K562 (cell line): ENCODE measurements around the gene FASTK. TPM values are rescaled to one million over a fixed set of nuclear protein-coding genes. Genes with fewer than 3 reads are reported as not detected.

Experiments
- ATAC-seq: fragments of 200-7000 bp; cut with Tn5 transposase; 3 replicates; pipeline ENCODE4 v1.9.1; 2020; ENCODE audit warnings: moderate library complexity
- BruUV-seq: library from RNA; stranded (reverse); fragments of 400-500 nt; replicated peaks from 2 replicates; lab custom pipeline; 2021; lab: Mats Ljungman, UMichigan
- CTCF ChIA-PET: fragments of 300-600 bp; formaldehyde crosslinking; extraction: SDS; loops from one replicate; lab custom pipeline; 2021; ENCODE audit warnings: low intra/inter-chr PET ratio; lab: Yijun Ruan, JAX
- POLR2A ChIA-PET: fragments of 300-600, 350-650 bp; sonication (Branson Sonifier 250); formaldehyde crosslinking; extraction: SDS; loops from one replicate; lab custom pipeline; 2021; ENCODE audit warnings: antibody characterized with exemption, inconsistent platforms; lab: Yijun Ruan, JAX
- DNase-seq, 4 experiments: peaks; one replicate each; pipeline versions ENCODE4 v3.0.0 to v3.0.0-alpha.2; 2011 to 2018; ENCODE audit warnings: low spot score in 3 of 4, mixed read lengths in 3 of 4; ENCODE audit errors: extremely low read depth in 1 of 4
- FAIRE-seq: peaks from 2 replicates; lab custom pipeline; 2011; peaks lifted over from hg19 to GRCh38; lab: Jason Lieb, UNC
- H2AFZ ChIP-seq: 2 replicates; pipeline ENCODE4 v1.6.0; 2011; ENCODE audit warnings: low read depth, low read length, control low read depth, inconsistent platforms
- H3K27ac ChIP-seq: fragments of 200-600 bp; 3 replicates; pipeline ENCODE4 v1.8.0; 2011; ENCODE audit warnings: low read depth, mild to moderate bottlenecking, control low read depth, inconsistent platforms, low read length, moderate library complexity, mixed read lengths; ENCODE audit errors: extremely low read depth
- H3K27me3 ChIP-seq, 2 experiments: fragments of 300-600 bp in 1 of 2; 2 replicates in 1 of 2; 3 replicates in 1 of 2; pipeline versions ENCODE4 v1.6.0 to v1.8.0; 2011; ENCODE audit warnings: inconsistent platforms in 2 of 2, low read length in 2 of 2, mild to moderate bottlenecking in 1 of 2, mixed read lengths in 1 of 2, moderate library complexity in 1 of 2; ENCODE audit not compliant: control insufficient read depth in 2 of 2, insufficient read depth in 2 of 2
- H3K36me3 ChIP-seq: fragments of 300-600 bp; 3 replicates; pipeline ENCODE4 v1.8.0; 2011; ENCODE audit warnings: mild to moderate bottlenecking, low read length, inconsistent platforms; ENCODE audit not compliant: control insufficient read depth, insufficient read depth
- H3K4me1 ChIP-seq, 2 experiments: fragments of 200-600 bp in 1 of 2; replicated peaks in 1 of 2; 2 replicates in 1 of 2; 3 replicates in 1 of 2; pipeline versions ENCODE4 v1.5.1 to v1.8.0; 2011; ENCODE audit warnings: inconsistent platforms in 2 of 2, low read length in 2 of 2, mild to moderate bottlenecking in 1 of 2, mixed read lengths in 1 of 2, moderate library complexity in 1 of 2; ENCODE audit not compliant: control insufficient read depth in 2 of 2, insufficient read depth in 2 of 2
- H3K4me2 ChIP-seq: 2 replicates; pipeline ENCODE4 v1.6.1; 2011; ENCODE audit warnings: low read length, control low read depth, inconsistent platforms, mixed read lengths; ENCODE audit not compliant: insufficient read depth
- H3K4me3 ChIP-seq: fragments of 200-600 bp; sonication (generic), shearing (Covaris generic); 2 replicates; pipeline ENCODE4 v1.5.1; 2016; ENCODE audit warnings: control low read depth, inconsistent platforms
- H3K79me2 ChIP-seq: fragments of 200-600 bp; 3 replicates; pipeline ENCODE4 v1.8.0; 2011; ENCODE audit warnings: low read length, inconsistent platforms; ENCODE audit not compliant: control insufficient read depth, insufficient read depth
- H3K9ac ChIP-seq, 2 experiments: 2 replicates each; pipeline versions ENCODE4 v1.6.0 to v1.6.1; 2011; ENCODE audit warnings: low read depth in 2 of 2, low read length in 2 of 2, control low read depth in 1 of 2, inconsistent platforms in 1 of 2, mild to moderate bottlenecking in 1 of 2, mixed read lengths in 1 of 2; ENCODE audit not compliant: insufficient read depth in 1 of 2
- H3K9me1 ChIP-seq: one replicate; pipeline ENCODE4 v1.6.0; 2011; ENCODE audit warnings: inconsistent platforms, mild to moderate bottlenecking, low read length, moderate library complexity; ENCODE audit not compliant: control insufficient read depth, insufficient read depth
- H3K9me3 ChIP-seq: replicated peaks from 2 replicates; pipeline ENCODE4 v1.5.1; 2011; ENCODE audit warnings: low read depth, low read length, inconsistent platforms; ENCODE audit not compliant: control insufficient read depth, insufficient read depth
- H4K20me1 ChIP-seq: replicated peaks from 2 replicates; pipeline ENCODE4 v1.6.1; 2011; ENCODE audit warnings: low read length, inconsistent platforms, mixed read lengths; ENCODE audit not compliant: control insufficient read depth, insufficient read depth
- ETS1 ChIP-seq: conservative IDR thresholded peaks from 2 replicates; pipeline ENCODE4 v1.6.1; 2011; ENCODE audit warnings: low read depth, mild to moderate bottlenecking, low read length; ENCODE audit not compliant: control insufficient read depth
- PCBP1 ChIP-seq: fragments of 200-400 bp; formaldehyde crosslinking; IDR thresholded peaks from 2 replicates; pipeline ENCODE4 v1.6.1; 2018; ENCODE audit warnings: mild to moderate bottlenecking, low read depth, low read length; ENCODE audit not compliant: poor library complexity, severe bottlenecking
- RBFOX2 ChIP-seq: fragments of 200-400 bp; formaldehyde crosslinking; IDR thresholded peaks from 2 replicates; pipeline ENCODE4 v1.6.1; 2017; ENCODE audit warnings: low read depth, mild to moderate bottlenecking, low read length, moderate library complexity
- U2AF2 ChIP-seq: fragments of 200-400 bp; formaldehyde crosslinking; optimal IDR thresholded peaks from 2 replicates; pipeline ENCODE3; 2017; ENCODE audit warnings: low read depth, mild to moderate bottlenecking, low read length
- YY1 ChIP-seq, 3 experiments: IDR thresholded peaks; 2 replicates each; pipeline ENCODE4 v1.6.1; 2011; ENCODE audit warnings: low read length in 2 of 3, mild to moderate bottlenecking in 2 of 3, moderate library complexity in 2 of 3, borderline replicate concordance in 1 of 3, control low read depth in 1 of 3, low read depth in 1 of 3; ENCODE audit not compliant: insufficient read depth in 3 of 3, insufficient replicate concordance in 2 of 3, control insufficient read depth in 1 of 3, insufficient read length in 1 of 3; ENCODE audit errors: extremely low read depth in 1 of 3
- WGBS: fragments of 100-300 bp; shearing (Covaris generic); methylation state at CpG from one replicate; pipeline ENCODE4 v1.1.6; 2016; ENCODE audit warnings: low coverage, mixed read lengths; ENCODE audit not compliant: insufficient coverage; ENCODE audit errors: missing lambda C conversion rate; 5-methylcytosine and 5-hydroxymethylcytosine counted together
- in situ Hi-C: fragments of 300-500 bp; cut with MboI; formaldehyde crosslinking; loops from 4 replicates; pipeline ENCODE4 v1.15.0; 2018; ENCODE audit warnings: inconsistent platforms, mixed read lengths
- intact Hi-C: fragments of 100-400 bp; cut with micrococcal nuclease; formaldehyde crosslinking; loops from 2 replicates; pipeline ENCODE4 v1.14.2; 2022
- polyA plus RNA-seq, 8 experiments: library from polyadenylated mRNA; depleted of rRNA in 4 of 8; stranded (reverse) in 5 of 8; unstranded in 3 of 8; fragments of >200 nt; fragmentation: Nextera tagmentation in 2 of 8; fragmentation: Illumina TruSeq in 1 of 8; extraction: Ambion mirVana in 2 of 8; extraction: Trizol in 1 of 8; gene quantifications; 2 replicates each; pipeline versions ENCODE4 v1.2.1 to v1.2.3, GENCODE V29; 2011 to 2014; ENCODE audit warnings: inconsistent platforms in 1 of 8, missing spikeins in 1 of 8
- total RNA-seq, 7 experiments: library from RNA; depleted of rRNA in 6 of 7; stranded (reverse); fragments of >200 nt in 6 of 7; fragmentation: Illumina TruSeq in 2 of 7; extraction: Trizol in 2 of 7; gene quantifications; 2 replicates each; pipeline versions ENCODE4 v1.2.1 to v1.2.3, GENCODE V29; 2011 to 2021; ENCODE audit warnings: low replicate concordance in 1 of 7

The FASTK gene
- total and polyA plus RNA-seq, 9 of the 15 experiments (the other 6 are each of a cell fraction or from before 2014, with no cell fraction given), result 0.51 to 150 (median 48.2) TPM

DNA sequence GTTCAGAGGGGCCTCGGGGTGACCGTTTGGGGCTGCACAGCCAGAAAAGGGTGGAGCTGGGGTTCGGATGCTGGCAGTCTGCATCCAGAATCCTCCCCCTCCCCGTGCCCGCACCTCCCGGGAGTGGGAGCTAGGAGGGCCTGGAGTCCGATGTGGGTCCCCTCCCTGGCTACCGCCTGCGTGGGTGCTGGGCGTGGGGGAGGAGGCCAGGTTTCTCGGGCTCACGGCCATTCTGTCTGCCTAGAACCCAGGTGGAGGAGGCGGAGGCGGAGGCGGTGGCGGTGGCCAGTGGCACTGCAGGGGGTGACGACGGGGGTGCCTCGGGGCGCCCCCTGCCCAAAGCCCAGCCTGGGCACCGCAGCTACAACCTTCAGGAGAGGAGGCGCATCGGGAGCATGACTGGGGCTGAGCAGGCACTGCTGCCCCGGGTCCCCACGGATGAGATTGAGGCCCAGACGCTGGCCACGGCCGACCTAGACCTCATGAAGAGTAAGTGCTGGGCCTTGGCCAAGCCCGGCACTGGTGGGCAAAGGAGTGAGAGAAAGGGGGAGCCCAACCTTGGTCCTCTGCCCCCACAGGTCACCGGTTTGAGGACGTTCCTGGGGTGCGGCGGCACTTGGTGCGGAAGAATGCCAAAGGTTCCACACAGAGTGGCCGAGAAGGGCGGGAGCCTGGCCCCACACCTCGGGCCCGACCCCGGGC lies 14.2 kb downstream of the FASTK start:
- H3K27me3 ChIP-seq, result no peaks in the 10 kb centered on the region
- in situ Hi-C loops, result no loop called here
- no peak for FAIRE-seq
- H2AFZ ChIP-seq, result no peak overlapping the region
- POLR2A ChIA-PET, result interaction anchor here (0.7 to 5.0 kb wide), 4 partner anchors 12 to 35 kb away, joined by 3 to 24 read pairs (median 11); partner anchors contain the start of genes FASTK and TMUB1
- no peaks in the 10 kb centered on the region for H3K9me1 ChIP-seq
- BruUV-seq, result no TSS peak
- peaks cover 20 to 66% of the 10 kb centered on the region in 2 experiments for H3K4me1 ChIP-seq
- peaks cover 42% of the 10 kb centered on the region for H3K79me2 ChIP-seq
- no peaks in the 10 kb centered on the region for H3K9me3 ChIP-seq
- peak overlapping the region in 1 of 2 experiments; percentile 52; a peak in 2 of 4 replicates for H3K9ac ChIP-seq
- 94% methylated on average over 39 of the region's 39 CpGs for WGBS
- H3K4me3 ChIP-seq, result no peak overlapping the region
- H4K20me1 ChIP-seq, result no peaks in the 10 kb centered on the region; the same call in 1 of the 2 replicates
- no peak overlapping the region for H3K4me2 ChIP-seq
- DNase-seq, result no peak
- ATAC-seq, result no peak
- CTCF ChIA-PET, result no interaction called here
- intact Hi-C loops, result no loop called here
- TF ChIP-seq PCBP1 (peak; percentile 27), YY1 (IDR thresholded peaks at IDR 0.05; ENCODE audit: borderline replicate concordance in 1 of 3, control insufficient read depth in 1 of 3, extremely low read depth in 1 of 3, insufficient read depth in 3 of 3, insufficient read length in 1 of 3, insufficient replicate concordance in 2 of 3, low read depth in 1 of 3, low read length in 2 of 3) (no peak), U2AF2 (no peak), ETS1 (0 out of 2 replicates have a peak, but pooled peaks have one; percentile 20), RBFOX2 (peak; percentile 60)
- peaks cover 91% of the 10 kb centered on the region for H3K36me3 ChIP-seq
- H3K27ac ChIP-seq, result no peak overlapping the region
